SK-N-SH (cell line): ENCODE data around the gene EBF3. TPM values are rescaled to one million over a fixed set of nuclear protein-coding genes. Genes with fewer than 3 reads are reported as not detected.

Experiments used
- CTCF ChIA-PET: fragments of 300-600, 350-600 bp; formaldehyde crosslinking; extraction: SDS; loops from one replicate; lab custom pipeline; 2021; lab: Yijun Ruan, JAX
- POLR2A ChIA-PET: fragments of 350-600 bp; sonication (Branson Sonifier 250); formaldehyde crosslinking; extraction: SDS; loops from one replicate; lab custom pipeline; 2020; ENCODE audit warnings: antibody characterized with exemption, inconsistent platforms; lab: Yijun Ruan, JAX
- DNase-seq: peaks from one replicate; pipeline ENCODE4 v3.0.0; 2012
- H2AFZ ChIP-seq: fragments of 200-600 bp; sonication (generic); 2 replicates; pipeline ENCODE4 v1.8.1; 2016; ENCODE audit warnings: antibody characterized with exemption, mild to moderate bottlenecking, low read depth
- H3F3A ChIP-seq: fragments of 200-600 bp; sonication (generic); replicated peaks from 2 replicates; pipeline ENCODE3; 2016; ENCODE audit warnings: antibody characterized with exemption, mild to moderate bottlenecking; ENCODE audit not compliant: insufficient read depth
- H3K27ac ChIP-seq, 2 experiments: fragments of 200-500 bp in 1 of 2; fragments of 200-600 bp in 1 of 2; sonication (Bioruptor generic) in 1 of 2; sonication (generic), shearing (Covaris generic) in 1 of 2; 2 replicates each; pipeline versions ENCODE4 v1.5.1 to v1.6.1; 2014 to 2016; ENCODE audit warnings: low read depth in 2 of 2, inconsistent platforms in 1 of 2, low read length in 1 of 2, mild to moderate bottlenecking in 1 of 2, mixed read lengths in 1 of 2
- H3K27me3 ChIP-seq: fragments of 200-600 bp; sonication (generic), shearing (Covaris generic); 2 replicates; pipeline ENCODE4 v1.6.1; 2016; ENCODE audit warnings: mixed run types; ENCODE audit not compliant: insufficient read depth
- H3K36me3 ChIP-seq, 2 experiments: fragments of 200-500 bp in 1 of 2; fragments of 200-600 bp in 1 of 2; sonication (Bioruptor generic) in 1 of 2; sonication (generic) in 1 of 2; replicated peaks in 1 of 2; 2 replicates each; pipeline versions ENCODE3 to v1.5.1; 2014 to 2016; ENCODE audit warnings: low read length in 1 of 2, mild to moderate bottlenecking in 1 of 2; ENCODE audit not compliant: insufficient read depth in 2 of 2, control insufficient read depth in 1 of 2
- H3K4me1 ChIP-seq, 2 experiments: fragments of 200-500 bp in 1 of 2; fragments of 200-600 bp in 1 of 2; sonication (Bioruptor generic) in 1 of 2; sonication (generic), shearing (Covaris generic) in 1 of 2; 2 replicates each; pipeline versions ENCODE4 v1.5.1 to v1.6.1; 2014 to 2016; ENCODE audit warnings: low read depth in 1 of 2, low read length in 1 of 2, mixed run types in 1 of 2; ENCODE audit not compliant: insufficient read depth in 2 of 2, control insufficient read depth in 1 of 2
- H3K4me2 ChIP-seq: fragments of 200-600 bp; sonication (generic), shearing (Covaris generic); 2 replicates; pipeline ENCODE4 v1.6.1; 2017; ENCODE audit warnings: mixed run types
- H3K4me3 ChIP-seq, 2 experiments: fragments of 200-500 bp in 1 of 2; fragments of 200-600 bp in 1 of 2; sonication (Bioruptor generic) in 1 of 2; sonication (generic), shearing (Covaris generic) in 1 of 2; 2 replicates each; pipeline versions ENCODE4 v1.5.1 to v1.8.1; 2014 to 2016; ENCODE audit warnings: low read depth in 2 of 2, inconsistent platforms in 1 of 2, low read length in 1 of 2, mild to moderate bottlenecking in 1 of 2, mixed read lengths in 1 of 2, moderate library complexity in 1 of 2
- H3K79me2 ChIP-seq: fragments of 200-600 bp; sonication (generic); 2 replicates; pipeline ENCODE4 v1.8.1; 2017; ENCODE audit warnings: mild to moderate bottlenecking; ENCODE audit not compliant: insufficient read depth
- H3K9ac ChIP-seq: fragments of 200-600 bp; sonication (generic); 2 replicates; pipeline ENCODE4 v1.6.1; 2017; ENCODE audit warnings: mixed run types
- H3K9me2 ChIP-seq: fragments of 200-600 bp; sonication (generic); 2 replicates; pipeline ENCODE4 v1.6.1; 2017; ENCODE audit warnings: mixed run types
- H3K9me3 ChIP-seq: fragments of 200-600 bp; sonication (generic); 2 replicates; pipeline ENCODE4 v1.6.1; 2017; ENCODE audit warnings: mixed run types, mild to moderate bottlenecking, moderate library complexity
- H4K20me1 ChIP-seq: fragments of 200-600 bp; sonication (generic); 2 replicates; pipeline ENCODE4 v1.6.1; 2017; ENCODE audit warnings: mild to moderate bottlenecking, mixed run types; ENCODE audit not compliant: insufficient read depth
- CTCF ChIP-seq: fragments of 200-600 bp; sonication (generic); IDR thresholded peaks from 2 replicates; pipeline ENCODE4 v1.6.1; 2017; ENCODE audit warnings: antibody characterized with exemption, mild to moderate bottlenecking, moderate library complexity
- FOXJ3 ChIP-seq: sonication (generic); formaldehyde crosslinking; IDR thresholded peaks from 2 replicates; pipeline ENCODE4 v1.5.1; 2020; ENCODE audit warnings: mild to moderate bottlenecking, missing genetic modification reagents
- GABPA ChIP-seq: IDR thresholded peaks from 2 replicates; pipeline ENCODE4 v1.4.0; 2012; ENCODE audit warnings: low read depth, mild to moderate bottlenecking
- IRF3 ChIP-seq: fragments of 150-350 bp; IDR thresholded peaks from 2 replicates; pipeline ENCODE4 v1.6.1; 2016; ENCODE audit warnings: mild to moderate bottlenecking, low read depth, low read length
- MXI1 ChIP-seq: IDR thresholded peaks from 2 replicates; pipeline ENCODE4 v1.6.1; 2012; ENCODE audit warnings: mild to moderate bottlenecking, low read depth, low read length, improper control_type of control experiment
- NFIC ChIP-seq: IDR thresholded peaks from 2 replicates; pipeline ENCODE4 v1.4.0; 2012; ENCODE audit warnings: borderline replicate concordance
- NRF1 ChIP-seq: IDR thresholded peaks from 2 replicates; pipeline ENCODE4 v1.6.1; 2012; ENCODE audit warnings: low read depth, mild to moderate bottlenecking, low read length
- POLR2AphosphoS5 ChIP-seq: IDR thresholded peaks from 2 replicates; pipeline ENCODE4 v1.6.1; 2012; ENCODE audit warnings: low read depth, low read length
- RAD21 ChIP-seq: IDR thresholded peaks from 2 replicates; pipeline ENCODE4 v1.6.1; 2012; ENCODE audit warnings: mild to moderate bottlenecking, low read length
- RCOR1 ChIP-seq: fragments of 150-350 bp; IDR thresholded peaks from 2 replicates; pipeline ENCODE4 v1.6.1; 2017; ENCODE audit warnings: antibody characterized with exemption, low read length
- RFX5 ChIP-seq: IDR thresholded peaks from 2 replicates; pipeline ENCODE4 v1.6.1; 2012; ENCODE audit warnings: mild to moderate bottlenecking, improper control_type of control experiment, low read length
- RXRA ChIP-seq: IDR thresholded peaks from 2 replicates; pipeline ENCODE4 v1.4.0; 2012; ENCODE audit warnings: low read depth, mild to moderate bottlenecking, borderline replicate concordance
- SMC3 ChIP-seq: IDR thresholded peaks from 2 replicates; pipeline ENCODE4 v1.6.1; 2012; ENCODE audit warnings: low read depth, low read length, improper control_type of control experiment
- TAF1 ChIP-seq: IDR thresholded peaks from 2 replicates; pipeline ENCODE4 v1.6.1; 2012; ENCODE audit warnings: low read depth, mild to moderate bottlenecking, low read length, moderate library complexity, borderline replicate concordance
- YY1 ChIP-seq: IDR thresholded peaks from 2 replicates; pipeline ENCODE4 v1.4.0; 2012; ENCODE audit warnings: low read depth, mild to moderate bottlenecking
- WGBS: methylation state at CpG from one replicate; pipeline ENCODE4 v1.1.6; 2017; ENCODE audit warnings: low lambda C conversion rate; 5-methylcytosine and 5-hydroxymethylcytosine counted together
- polyA plus RNA-seq, 3 experiments: library from polyadenylated mRNA; depleted of rRNA; stranded (reverse); fragments of >200 nt; gene quantifications; 2 replicates each; pipeline ENCODE4 v1.2.3, GENCODE V29; 2012
- TF ChIP-seq, protein P1 (sequence below): IDR thresholded peaks from 2 replicates; pipeline ENCODE4 v1.4.0; 2012; ENCODE audit warnings: low read depth
- TF ChIP-seq, protein P2 (sequence below): IDR thresholded peaks from 2 replicates; pipeline ENCODE4 v1.4.0; 2012; ENCODE audit warnings: low read depth, borderline replicate concordance
- TF ChIP-seq, protein P3 (sequence below): IDR thresholded peaks from 2 replicates; pipeline ENCODE4 v1.4.0; 2012; ENCODE audit warnings: low read depth, borderline replicate concordance

The EBF3 gene
- polyA plus RNA-seq, 1 of the 3 experiments (the other 2 are of a cell fraction): not detected

DNA sequence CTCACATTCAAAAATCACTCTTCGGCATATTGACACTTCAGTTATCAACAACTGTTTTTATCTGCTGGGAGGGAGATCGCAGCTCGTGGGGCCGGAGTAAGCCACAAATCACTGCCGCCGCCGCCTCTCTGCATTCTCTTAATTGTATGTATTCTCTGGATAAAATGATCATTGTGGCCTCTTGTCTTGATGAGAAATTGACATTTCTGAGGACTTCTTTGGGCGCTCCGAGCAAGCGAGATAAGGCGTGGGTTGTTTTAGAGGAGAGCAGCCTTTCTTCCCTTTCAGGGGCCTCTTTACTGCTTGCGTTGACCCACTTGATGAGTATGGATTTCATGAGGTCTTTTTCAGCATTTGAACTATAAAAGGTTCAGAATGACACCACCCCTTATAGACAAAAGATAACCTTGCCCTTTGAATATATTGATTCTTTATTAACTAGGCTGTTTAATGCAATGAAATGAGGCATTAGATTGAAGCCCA, 130.6 kb downstream of the EBF3 start:
- Histone ChIP-seq H3K4me3 (no peak overlapping the region), H3F3A (no peaks in the 10 kb centered on the region), H2AFZ (no peak overlapping the region), H3K27me3 (no peaks in the 10 kb centered on the region), H4K20me1 (no peaks in the 10 kb centered on the region), H3K9me3 (no peaks in the 10 kb centered on the region), H3K4me2 (no peak overlapping the region), H3K79me2 (no peaks in the 10 kb centered on the region), H3K9me2 (no peaks in the 10 kb centered on the region), H3K27ac (no peak overlapping the region), H3K9ac (no peak overlapping the region), H3K4me1 (no peaks in the 10 kb centered on the region; a peak in 1 of 4 replicates), H3K36me3 (no peaks in the 10 kb centered on the region)
- WGBS: 74% methylated on average over 12 of the region's 12 CpGs
- no peak for TF ChIP-seq GABPA
- TF ChIP-seq, protein P1, sequence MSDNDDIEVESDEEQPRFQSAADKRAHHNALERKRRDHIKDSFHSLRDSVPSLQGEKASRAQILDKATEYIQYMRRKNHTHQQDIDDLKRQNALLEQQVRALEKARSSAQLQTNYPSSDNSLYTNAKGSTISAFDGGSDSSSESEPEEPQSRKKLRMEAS: no peak
- TF ChIP-seq RAD21: no peak
- TF ChIP-seq TAF1: no peak
- no peak for TF ChIP-seq NRF1
- no peak for TF ChIP-seq RFX5
- TF ChIP-seq MXI1: no peak
- TF ChIP-seq IRF3: no peak
- no peak for TF ChIP-seq FOXJ3 (CRISPR knock-in tag)
- TF ChIP-seq, protein P2, sequence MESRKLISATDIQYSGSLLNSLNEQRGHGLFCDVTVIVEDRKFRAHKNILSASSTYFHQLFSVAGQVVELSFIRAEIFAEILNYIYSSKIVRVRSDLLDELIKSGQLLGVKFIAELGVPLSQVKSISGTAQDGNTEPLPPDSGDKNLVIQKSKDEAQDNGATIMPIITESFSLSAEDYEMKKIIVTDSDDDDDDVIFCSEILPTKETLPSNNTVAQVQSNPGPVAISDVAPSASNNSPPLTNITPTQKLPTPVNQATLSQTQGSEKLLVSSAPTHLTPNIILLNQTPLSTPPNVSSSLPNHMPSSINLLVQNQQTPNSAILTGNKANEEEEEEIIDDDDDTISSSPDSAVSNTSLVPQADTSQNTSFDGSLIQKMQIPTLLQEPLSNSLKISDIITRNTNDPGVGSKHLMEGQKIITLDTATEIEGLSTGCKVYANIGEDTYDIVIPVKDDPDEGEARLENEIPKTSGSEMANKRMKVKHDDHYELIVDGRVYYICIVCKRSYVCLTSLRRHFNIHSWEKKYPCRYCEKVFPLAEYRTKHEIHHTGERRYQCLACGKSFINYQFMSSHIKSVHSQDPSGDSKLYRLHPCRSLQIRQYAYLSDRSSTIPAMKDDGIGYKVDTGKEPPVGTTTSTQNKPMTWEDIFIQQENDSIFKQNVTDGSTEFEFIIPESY: no peak
- TF ChIP-seq RXRA: no peak
- no peak for TF ChIP-seq YY1
- CTCF ChIA-PET: interaction anchor here (1.2 kb wide), 1 partner anchor 20 kb away, joined by 4 read pairs; no protein-coding TSS in a partner anchor
- POLR2A ChIA-PET: no interaction called here
- no peak for DNase-seq

- H3K9me2 ChIP-seq: no peaks in the 10 kb centered on the region
- 50% methylated on average over 19 of the region's 22 CpGs for WGBS
- H3K36me3 ChIP-seq: no peaks in the 10 kb centered on the region
- no peaks in the 10 kb centered on the region for H3K27me3 ChIP-seq
- H3K27ac ChIP-seq: no peak overlapping the region
- no peaks in the 10 kb centered on the region for H3F3A ChIP-seq
- H3K4me2 ChIP-seq: no peak overlapping the region
- no peaks in the 10 kb centered on the region; a peak in 1 of 4 replicates for H3K4me1 ChIP-seq
- TF ChIP-seq NFIC (no peak), RXRA (no peak), CTCF (no peak), RCOR1 (no peak), SMC3 (no peak), POLR2AphosphoS5 (no peak)
- TF ChIP-seq, protein P3, sequence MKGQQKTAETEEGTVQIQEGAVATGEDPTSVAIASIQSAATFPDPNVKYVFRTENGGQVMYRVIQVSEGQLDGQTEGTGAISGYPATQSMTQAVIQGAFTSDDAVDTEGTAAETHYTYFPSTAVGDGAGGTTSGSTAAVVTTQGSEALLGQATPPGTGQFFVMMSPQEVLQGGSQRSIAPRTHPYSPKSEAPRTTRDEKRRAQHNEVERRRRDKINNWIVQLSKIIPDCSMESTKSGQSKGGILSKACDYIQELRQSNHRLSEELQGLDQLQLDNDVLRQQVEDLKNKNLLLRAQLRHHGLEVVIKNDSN: no peak
- no peak overlapping the region for H2AFZ ChIP-seq
- H3K9me3 ChIP-seq: no peaks in the 10 kb centered on the region
- H3K79me2 ChIP-seq: no peaks in the 10 kb centered on the region
- CTCF ChIA-PET: interaction anchor here (1.2 kb wide), 1 partner anchor 21 kb away, joined by 4 read pairs; no protein-coding TSS in a partner anchor
- no peak for DNase-seq
- POLR2A ChIA-PET: no interaction called here
- H3K9ac ChIP-seq: no peak overlapping the region
- no peaks in the 10 kb centered on the region for H4K20me1 ChIP-seq
- no peak overlapping the region for H3K4me3 ChIP-seq
Measured at GRCh38 chr10:129832573-129833467, 131.3 kb downstream of the EBF3 start.
